Neuronal stem cell (in vitro differentiated cells): ENCODE measurements around the gene OPN1SW.

Experiments
- DNase-seq: peaks from one replicate; pipeline ENCODE4 v3.0.0-alpha.2; 2013; ENCODE audit warnings: low spot score
- H2AFZ ChIP-seq: one replicate; pipeline ENCODE4 v1.6.1; 2013; ENCODE audit warnings: mild to moderate bottlenecking, low read length, inconsistent platforms
- H2AK5ac ChIP-seq: 2 replicates; pipeline ENCODE4 v1.6.1; 2013; ENCODE audit warnings: low read depth, mild to moderate bottlenecking, inconsistent platforms, low read length, moderate library complexity, mixed read lengths
- H2BK120ac ChIP-seq: 2 replicates; pipeline ENCODE4 v1.6.1; 2013; ENCODE audit warnings: low read depth, mild to moderate bottlenecking, inconsistent platforms, low read length, moderate library complexity, mixed read lengths
- H2BK12ac ChIP-seq: one replicate; pipeline ENCODE4 v1.6.1; 2013; ENCODE audit warnings: low read length, inconsistent platforms
- H2BK15ac ChIP-seq: 2 replicates; pipeline ENCODE4 v1.6.1; 2013; ENCODE audit warnings: mild to moderate bottlenecking, low read length, inconsistent platforms, mixed read lengths
- H2BK5ac ChIP-seq: one replicate; pipeline ENCODE4 v1.6.1; 2013; ENCODE audit warnings: inconsistent platforms, mild to moderate bottlenecking, low read length, moderate library complexity
- H3K14ac ChIP-seq: one replicate; pipeline ENCODE4 v1.6.1; 2013; ENCODE audit warnings: low read length, inconsistent platforms
- H3K18ac ChIP-seq: 2 replicates; pipeline ENCODE4 v1.6.1; 2013; ENCODE audit warnings: low read length, inconsistent platforms
- H3K23ac ChIP-seq: 2 replicates; pipeline ENCODE4 v1.6.1; 2013; ENCODE audit warnings: low read depth, mild to moderate bottlenecking, mixed read lengths, low read length, inconsistent platforms; ENCODE audit not compliant: poor library complexity
- H3K27ac ChIP-seq: replicated peaks from 3 replicates; pipeline ENCODE4 v1.5.1; 2013; ENCODE audit warnings: low read length, inconsistent platforms
- H3K27me3 ChIP-seq, 3 experiments: 2 replicates each; pipeline ENCODE4 v1.6.1; 2013; ENCODE audit warnings: low read length in 3 of 3, mild to moderate bottlenecking in 2 of 3, inconsistent platforms in 1 of 3, low read depth in 1 of 3, mixed read lengths in 1 of 3, moderate library complexity in 1 of 3; ENCODE audit not compliant: control insufficient read depth in 3 of 3, insufficient read depth in 3 of 3
- H3K36me3 ChIP-seq, 2 donors: replicated peaks in 1 of 2; 2 replicates each; pipeline ENCODE4 v1.6.1; 2013; ENCODE audit warnings: low read length in 2 of 2; ENCODE audit not compliant: control insufficient read depth in 2 of 2, insufficient read depth in 2 of 2
- H3K4ac ChIP-seq: 2 replicates; pipeline ENCODE4 v1.6.1; 2013; ENCODE audit warnings: inconsistent platforms, mild to moderate bottlenecking, low read length, moderate library complexity
- H3K4me1 ChIP-seq, 2 donors: 1 replicate in 1 of 2; 2 replicates in 1 of 2; pipeline ENCODE4 v1.6.1; 2013; ENCODE audit warnings: low read length in 2 of 2, low read depth in 1 of 2; ENCODE audit not compliant: control insufficient read depth in 2 of 2, insufficient read depth in 1 of 2
- H3K4me2 ChIP-seq: one replicate; pipeline ENCODE4 v1.6.1; 2013; ENCODE audit warnings: mild to moderate bottlenecking, low read length, inconsistent platforms; ENCODE audit not compliant: insufficient read depth, poor library complexity, severe bottlenecking
- H3K4me3 ChIP-seq, 2 donors: 2 replicates each; pipeline ENCODE4 v1.5.1; 2013; ENCODE audit warnings: low read length in 2 of 2, mild to moderate bottlenecking in 2 of 2, inconsistent platforms in 1 of 2, moderate library complexity in 1 of 2
- H3K79me1 ChIP-seq: one replicate; pipeline ENCODE4 v1.6.1; 2013; ENCODE audit warnings: low read depth, mild to moderate bottlenecking, inconsistent platforms, low read length, moderate library complexity
- H3K9ac ChIP-seq: one replicate; pipeline ENCODE4 v1.6.1; 2013; ENCODE audit warnings: mild to moderate bottlenecking, low read depth, low read length, inconsistent platforms; ENCODE audit not compliant: poor library complexity
- H3K9me3 ChIP-seq, 2 donors: replicated peaks in 1 of 2; 2 replicates each; pipeline versions ENCODE3 to v1.6.1; 2013; ENCODE audit warnings: low read length in 2 of 2, mild to moderate bottlenecking in 2 of 2, inconsistent platforms in 1 of 2, low read depth in 1 of 2, mixed read lengths in 1 of 2, moderate library complexity in 1 of 2; ENCODE audit not compliant: control insufficient read depth in 2 of 2, insufficient read depth in 1 of 2
- H4K8ac ChIP-seq: one replicate; pipeline ENCODE4 v1.6.1; 2013; ENCODE audit warnings: low read depth, mild to moderate bottlenecking, inconsistent platforms, low read length, moderate library complexity
- H4K91ac ChIP-seq: one replicate; pipeline ENCODE4 v1.6.1; 2013; ENCODE audit warnings: low read length, low read depth, mild to moderate bottlenecking, inconsistent platforms; ENCODE audit not compliant: poor library complexity
- WGBS, 2 donors: extraction: QIAGEN DNeasy Blood & Tissue Kit; methylation state at CpG; one replicate each; pipeline ENCODE4 v1.1.7; 2013; ENCODE audit warnings: missing lambda C conversion rate in 2 of 2, mixed read lengths in 1 of 2; ENCODE audit not compliant: insufficient read length in 2 of 2, insufficient replicate concordance in 1 of 2; ENCODE audit errors: extremely low coverage in 2 of 2; 5-methylcytosine and 5-hydroxymethylcytosine counted together

Gene OPN1SW

DNA sequence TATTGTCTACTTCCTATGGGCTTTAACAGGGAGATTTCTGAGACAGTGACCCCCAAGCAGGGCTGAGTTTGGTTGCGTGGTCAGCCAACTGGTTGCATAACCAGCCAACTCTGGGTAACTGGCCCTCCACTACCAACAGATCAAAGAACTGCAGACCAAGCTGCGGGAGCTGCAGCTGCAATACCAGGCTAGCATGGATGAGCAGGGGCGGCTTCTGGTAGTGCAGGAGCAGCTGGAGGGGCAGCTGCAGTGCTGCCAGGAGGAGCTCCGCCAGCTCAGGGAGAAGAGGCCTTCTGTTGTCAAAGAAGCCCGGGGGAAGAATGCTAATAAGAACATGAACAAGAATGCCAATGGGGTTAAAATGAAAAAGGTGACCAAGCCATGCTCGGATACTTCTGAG lies 38.9 kb upstream of the OPN1SW start:
- WGBS, 2 donors, result no CpG with 5 or more reads among the region's 6 CpGs

DNA sequence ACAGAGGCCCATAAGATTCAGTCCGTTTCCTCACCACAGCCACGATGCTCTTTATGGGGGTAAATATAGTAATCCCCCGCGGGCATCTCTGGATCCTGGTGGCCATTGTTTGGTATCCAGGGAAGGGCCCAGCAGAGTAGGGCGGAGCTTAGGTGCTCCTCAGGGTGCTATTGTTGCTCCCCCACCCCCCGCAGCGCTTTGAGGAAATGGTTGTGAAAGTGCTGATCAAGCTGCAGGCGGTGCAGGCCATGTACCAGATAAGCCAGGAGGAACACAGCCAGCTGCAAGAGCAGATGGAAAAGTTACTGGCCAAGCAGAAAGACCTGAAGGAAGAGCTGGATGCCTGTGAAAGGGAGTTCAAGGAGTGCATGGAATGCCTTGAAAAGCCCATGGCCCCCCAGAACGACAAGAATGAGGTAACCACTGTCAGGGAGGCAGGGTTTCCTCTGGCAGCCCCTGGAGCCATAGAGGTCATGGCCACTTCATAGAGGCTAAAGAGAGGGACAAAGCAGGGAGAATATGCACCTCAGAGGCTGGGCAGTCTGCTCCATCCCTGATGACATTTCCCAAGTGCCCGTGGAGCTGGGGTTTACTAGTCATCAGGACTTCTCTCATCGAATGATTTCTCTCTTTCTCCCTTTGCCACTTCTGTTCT lies 37.0 kb upstream of the OPN1SW start:
- no peak overlapping the region for H2BK120ac ChIP-seq
- no peaks in the 10 kb centered on the region for H3K9me3 ChIP-seq
- H3K36me3 ChIP-seq, result peaks cover 34 to 38% of the 10 kb centered on the region in 2 donors
- no peak for DNase-seq
- H3K4me3 ChIP-seq, result no peak overlapping the region
- H3K9ac ChIP-seq, result peak overlapping the region; percentile 56
- WGBS, 2 donors, result no CpG with 5 or more reads among the region's 11 CpGs
- H2AK5ac ChIP-seq, result no peak overlapping the region
- H3K4me2 ChIP-seq, result no peak overlapping the region
- no peak overlapping the region for H2BK15ac ChIP-seq
- no peak overlapping the region for H3K14ac ChIP-seq
- H4K91ac ChIP-seq, result no peak overlapping the region
- H3K4me1 ChIP-seq, result peaks cover 0 to 8% of the 10 kb centered on the region in 2 donors
- H3K27ac ChIP-seq, result no peak overlapping the region
- H3K18ac ChIP-seq, result peak overlapping the region; percentile 15
- no peak overlapping the region for H2AFZ ChIP-seq
- H3K79me1 ChIP-seq, result no peaks in the 10 kb centered on the region
- no peaks in the 10 kb centered on the region for H3K27me3 ChIP-seq
- no peak overlapping the region for H2BK12ac ChIP-seq
- H2BK5ac ChIP-seq, result no peak overlapping the region
- no peak overlapping the region for H3K23ac ChIP-seq
- no peak overlapping the region for H4K8ac ChIP-seq
- no peak overlapping the region for H3K4ac ChIP-seq

More for the DNA sequence above, 38.9 kb upstream of the OPN1SW start:
- DNase-seq, result no peak
- H2BK15ac ChIP-seq, result no peak overlapping the region
- H3K14ac ChIP-seq, result no peak overlapping the region
- H2BK5ac ChIP-seq, result no peak overlapping the region
- peaks cover 26 to 28% of the 10 kb centered on the region in 2 donors for H3K36me3 ChIP-seq
- H4K8ac ChIP-seq, result no peak overlapping the region
- no peak overlapping the region for H3K4me3 ChIP-seq
- no peaks in the 10 kb centered on the region for H3K79me1 ChIP-seq
- H2AK5ac ChIP-seq, result no peak overlapping the region
- H2AFZ ChIP-seq, result no peak overlapping the region
- H3K18ac ChIP-seq, result no peak overlapping the region
- no peaks in the 10 kb centered on the region for H3K27me3 ChIP-seq
- no peak overlapping the region for H3K4ac ChIP-seq
- H2BK120ac ChIP-seq, result no peak overlapping the region
- no peaks in the 10 kb centered on the region for H3K9me3 ChIP-seq
- H3K4me2 ChIP-seq, result no peak overlapping the region
- no peak overlapping the region for H3K9ac ChIP-seq
- H3K4me1 ChIP-seq, result peaks cover 0 to 10% of the 10 kb centered on the region in 2 donors
- no peak overlapping the region for H3K27ac ChIP-seq
- no peak overlapping the region for H4K91ac ChIP-seq
- H3K23ac ChIP-seq, result no peak overlapping the region
- no peak overlapping the region for H2BK12ac ChIP-seq

DNA sequence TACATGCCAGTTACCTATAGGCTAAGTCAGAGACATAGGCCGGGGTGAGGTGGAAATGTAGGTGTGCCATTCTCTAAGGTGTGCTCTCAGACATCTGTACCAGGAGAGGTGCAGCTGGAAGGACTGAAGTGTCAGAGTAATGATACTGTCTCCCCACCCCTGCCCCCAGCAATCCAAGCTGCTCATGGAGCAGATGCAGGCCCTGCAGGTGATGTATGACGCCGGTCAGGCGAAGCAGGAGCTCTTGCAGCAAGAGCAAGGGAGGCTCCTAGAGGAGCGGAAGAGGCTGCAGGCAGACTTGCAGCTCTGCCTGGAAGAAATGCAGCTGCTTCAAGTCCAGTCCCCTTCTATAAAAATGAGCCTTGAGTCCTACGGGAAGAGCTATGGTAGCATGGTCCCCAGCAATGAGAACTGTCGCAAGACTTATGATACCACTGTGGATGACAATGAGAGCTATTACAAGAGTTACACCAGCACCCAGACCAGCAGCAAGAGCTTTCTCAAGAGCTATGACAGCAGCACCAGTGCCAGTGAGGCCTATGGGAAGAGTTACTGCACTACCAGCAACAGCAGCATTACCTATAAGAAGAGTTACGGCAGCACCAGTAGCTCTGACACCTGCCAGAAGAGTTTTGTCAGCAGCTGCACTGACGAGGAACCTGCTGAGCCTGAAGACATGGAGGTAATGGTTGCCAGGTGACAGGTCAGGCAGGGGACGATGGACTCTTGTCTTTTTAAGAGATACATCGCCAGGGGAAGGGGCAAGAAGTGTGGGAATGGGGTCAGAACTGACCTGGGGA lies 36.2 kb upstream of the OPN1SW start:
- no peak overlapping the region for H3K18ac ChIP-seq
- no peak for DNase-seq
- H3K36me3 ChIP-seq, result peaks cover 38 to 45% of the 10 kb centered on the region in 2 donors
- no peaks in the 10 kb centered on the region for H3K27me3 ChIP-seq
- no peak overlapping the region for H3K9ac ChIP-seq
- H3K79me1 ChIP-seq, result no peaks in the 10 kb centered on the region
- no peak overlapping the region for H3K4ac ChIP-seq
- no peak overlapping the region for H3K4me2 ChIP-seq
- no peak overlapping the region for H2BK5ac ChIP-seq
- H3K27ac ChIP-seq, result no peak overlapping the region
- H2BK15ac ChIP-seq, result no peak overlapping the region
- H3K23ac ChIP-seq, result no peak overlapping the region
- no peak overlapping the region for H3K14ac ChIP-seq
- no peak overlapping the region for H4K91ac ChIP-seq
- peaks cover 0 to 8% of the 10 kb centered on the region in 2 donors for H3K4me1 ChIP-seq
- no peak overlapping the region for H4K8ac ChIP-seq
- H2AK5ac ChIP-seq, result no peak overlapping the region
- no peak overlapping the region for H2AFZ ChIP-seq
- no peak overlapping the region for H2BK120ac ChIP-seq
- no peak overlapping the region for H2BK12ac ChIP-seq
- H3K9me3 ChIP-seq, result no peaks in the 10 kb centered on the region
- WGBS, 2 donors, result no CpG with 5 or more reads among the region's 11 CpGs
- H3K4me3 ChIP-seq, result no peak overlapping the region

DNA sequence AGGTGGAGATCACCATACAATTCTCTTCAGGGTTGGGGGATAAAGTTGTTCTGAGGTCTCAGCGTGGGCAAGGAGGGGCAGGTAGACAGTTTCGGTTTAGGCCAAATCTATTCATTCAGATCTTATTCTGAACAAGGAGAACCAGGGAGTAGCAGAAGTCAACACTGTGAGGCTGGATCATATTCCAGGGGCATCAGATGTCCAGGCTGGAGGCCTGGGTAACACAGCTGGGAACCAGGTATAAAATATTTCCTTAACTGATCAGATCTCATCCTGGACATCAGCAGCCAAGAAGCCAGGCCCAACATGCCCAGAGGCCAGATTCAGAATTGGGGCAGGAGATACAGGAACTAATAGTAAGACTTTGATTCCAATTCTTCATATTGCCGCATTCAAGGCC lies 35.4 kb upstream of the OPN1SW start:
- no peak overlapping the region for H3K14ac ChIP-seq
- H3K4me3 ChIP-seq, result no peak overlapping the region
- H3K36me3 ChIP-seq, result peaks cover 46 to 54% of the 10 kb centered on the region in 2 donors
- no peak overlapping the region for H3K4me2 ChIP-seq
- H4K8ac ChIP-seq, result no peak overlapping the region
- DNase-seq, result no peak
- H2BK15ac ChIP-seq, result no peak overlapping the region
- no peak overlapping the region for H3K23ac ChIP-seq
- H2BK12ac ChIP-seq, result no peak overlapping the region
- H2AFZ ChIP-seq, result no peak overlapping the region
- no peak overlapping the region for H3K4ac ChIP-seq
- peaks cover 0 to 6% of the 10 kb centered on the region in 2 donors for H3K4me1 ChIP-seq
- H3K79me1 ChIP-seq, result no peaks in the 10 kb centered on the region
- H2AK5ac ChIP-seq, result no peak overlapping the region
- no peak overlapping the region for H2BK5ac ChIP-seq
- no peak overlapping the region for H2BK120ac ChIP-seq
- no peak overlapping the region for H4K91ac ChIP-seq
- H3K18ac ChIP-seq, result no peak overlapping the region
- no peak overlapping the region for H3K27ac ChIP-seq
- no peak overlapping the region for H3K9ac ChIP-seq
- H3K9me3 ChIP-seq, result no peaks in the 10 kb centered on the region
- H3K27me3 ChIP-seq, result no peaks in the 10 kb centered on the region
- no CpG with 5 or more reads among the region's 3 CpGs for WGBS, 2 donors
